ENCODE results near the gene SLCO2A1.

SLCO2A1 gene

DNA sequence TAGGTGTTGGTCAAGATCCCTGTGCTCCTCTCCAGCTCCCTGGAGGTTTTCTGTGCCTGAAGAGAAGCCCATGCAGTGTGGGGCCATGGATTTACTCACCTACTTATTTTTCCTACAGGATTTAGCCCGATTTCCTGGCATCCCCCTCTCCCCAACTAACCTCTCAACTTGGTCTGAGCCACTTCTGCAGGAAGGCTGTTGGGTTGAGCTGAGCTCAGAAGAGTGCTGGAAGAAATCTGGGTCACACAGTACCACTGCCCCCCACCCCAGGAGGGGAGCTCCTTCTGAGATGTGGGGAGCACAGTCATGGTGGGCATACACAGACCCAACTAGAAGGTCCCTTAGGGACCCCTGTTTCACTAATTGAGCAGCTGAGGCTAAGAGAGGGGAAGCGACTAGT, 34.4 kb upstream of the SLCO2A1 start:
- H3K4me1 ChIP-seq (ENCODE audit: low read depth, poor library complexity, severe bottlenecking), result no peaks in the 10 kb centered on the region
- no peak overlapping the region for H3K9ac ChIP-seq
- TF ChIP-seq, protein P1, sequence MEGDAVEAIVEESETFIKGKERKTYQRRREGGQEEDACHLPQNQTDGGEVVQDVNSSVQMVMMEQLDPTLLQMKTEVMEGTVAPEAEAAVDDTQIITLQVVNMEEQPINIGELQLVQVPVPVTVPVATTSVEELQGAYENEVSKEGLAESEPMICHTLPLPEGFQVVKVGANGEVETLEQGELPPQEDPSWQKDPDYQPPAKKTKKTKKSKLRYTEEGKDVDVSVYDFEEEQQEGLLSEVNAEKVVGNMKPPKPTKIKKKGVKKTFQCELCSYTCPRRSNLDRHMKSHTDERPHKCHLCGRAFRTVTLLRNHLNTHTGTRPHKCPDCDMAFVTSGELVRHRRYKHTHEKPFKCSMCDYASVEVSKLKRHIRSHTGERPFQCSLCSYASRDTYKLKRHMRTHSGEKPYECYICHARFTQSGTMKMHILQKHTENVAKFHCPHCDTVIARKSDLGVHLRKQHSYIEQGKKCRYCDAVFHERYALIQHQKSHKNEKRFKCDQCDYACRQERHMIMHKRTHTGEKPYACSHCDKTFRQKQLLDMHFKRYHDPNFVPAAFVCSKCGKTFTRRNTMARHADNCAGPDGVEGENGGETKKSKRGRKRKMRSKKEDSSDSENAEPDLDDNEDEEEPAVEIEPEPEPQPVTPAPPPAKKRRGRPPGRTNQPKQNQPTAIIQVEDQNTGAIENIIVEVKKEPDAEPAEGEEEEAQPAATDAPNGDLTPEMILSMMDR (conservative IDR thresholded peaks at IDR 0.05; ENCODE audit: low read depth, low read length), result no peak
- H3K79me2 ChIP-seq (ENCODE audit: insufficient read depth, low read depth), result no peaks in the 10 kb centered on the region
- no peaks in the 10 kb centered on the region for H4K20me1 ChIP-seq (ENCODE audit: insufficient read depth)
- H3K4me3 ChIP-seq (IDR thresholded peaks at IDR 0.05; ENCODE audit: insufficient read depth, low read depth, low read length), result no peak overlapping the region
- H3K27ac ChIP-seq, result no peak overlapping the region
- no peaks in the 10 kb centered on the region for H3K27me3 ChIP-seq (ENCODE audit: insufficient read depth, low read depth)
- H3K36me3 ChIP-seq (ENCODE audit: insufficient read depth), result no peaks in the 10 kb centered on the region
- no peak overlapping the region for H3K4me2 ChIP-seq
- no peak overlapping the region for H2AFZ ChIP-seq (ENCODE audit: low read depth)

DNA sequence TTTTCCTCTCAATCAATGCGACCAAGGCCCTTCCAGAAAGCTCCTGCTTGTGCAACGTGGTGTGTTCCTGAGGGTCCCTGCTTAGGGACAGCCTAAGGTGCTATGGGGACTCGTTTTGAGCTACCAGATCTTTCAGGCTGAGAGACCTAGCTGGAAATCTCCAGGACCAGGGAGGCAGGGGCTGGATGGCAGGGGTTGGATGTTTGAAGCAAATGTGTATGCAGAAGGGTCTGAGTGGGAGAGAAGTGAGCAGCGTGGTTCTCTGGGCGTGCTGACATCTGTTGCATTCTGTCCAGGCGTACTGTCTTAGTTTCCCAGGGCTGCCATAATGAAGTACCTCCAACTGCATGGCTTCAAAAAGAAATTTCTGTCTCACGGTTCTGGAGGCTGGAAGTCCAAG, 31.7 kb upstream of the SLCO2A1 start:
- H3K4me1 ChIP-seq (ENCODE audit: low read depth, poor library complexity, severe bottlenecking), result no peaks in the 10 kb centered on the region
- no peaks in the 10 kb centered on the region for H3K36me3 ChIP-seq (ENCODE audit: insufficient read depth)
- no peak overlapping the region for H3K4me3 ChIP-seq (IDR thresholded peaks at IDR 0.05; ENCODE audit: insufficient read depth, low read depth, low read length)
- H3K9ac ChIP-seq, result no peak overlapping the region
- no peaks in the 10 kb centered on the region for H4K20me1 ChIP-seq (ENCODE audit: insufficient read depth)
- H3K27ac ChIP-seq, result no peak overlapping the region
- no peak overlapping the region for H3K4me2 ChIP-seq
- TF ChIP-seq, protein P1 (conservative IDR thresholded peaks at IDR 0.05; ENCODE audit: low read depth, low read length), result no peak
- no peaks in the 10 kb centered on the region for H3K79me2 ChIP-seq (ENCODE audit: insufficient read depth, low read depth)
- no peaks in the 10 kb centered on the region for H3K27me3 ChIP-seq (ENCODE audit: insufficient read depth, low read depth)
- no peak overlapping the region for H2AFZ ChIP-seq (ENCODE audit: low read depth)

DNA sequence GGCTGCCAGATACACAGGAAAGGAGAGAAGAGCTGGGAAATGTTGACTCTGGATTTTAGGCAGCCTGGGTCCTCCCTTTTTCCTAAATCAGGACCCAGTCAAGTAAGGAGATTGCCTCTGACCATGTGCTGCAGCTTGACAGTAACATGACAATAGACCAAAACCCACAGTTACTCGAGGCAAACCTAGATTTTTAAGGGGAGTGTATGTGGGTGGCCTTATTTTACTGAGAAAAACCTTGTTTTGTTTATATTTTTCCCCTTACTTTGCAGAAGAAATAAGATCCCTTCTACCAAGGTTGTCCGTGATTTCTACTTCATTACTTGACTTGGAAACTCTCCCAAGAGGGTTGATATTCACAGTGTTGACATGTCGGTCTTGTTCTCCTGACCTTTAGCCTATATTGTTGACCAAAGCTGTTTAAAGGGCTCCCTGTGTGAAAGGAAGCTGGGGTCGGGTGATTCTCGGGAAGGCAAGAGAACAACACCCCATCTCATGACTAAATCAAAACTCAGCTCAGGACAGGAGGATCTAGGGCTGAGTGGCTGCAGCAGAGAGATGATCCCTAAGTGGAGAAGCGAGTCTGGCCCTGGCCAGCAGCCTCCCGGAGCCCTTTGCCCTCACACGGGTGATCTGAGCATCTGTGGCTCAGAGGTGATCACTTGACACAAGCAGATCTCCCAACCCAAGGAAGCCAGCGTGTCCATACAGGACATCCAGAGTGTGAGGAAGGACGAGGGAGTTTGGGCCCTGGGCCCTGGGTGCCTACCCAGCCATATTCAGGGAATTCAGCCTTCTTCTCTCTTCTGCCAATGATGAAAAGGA, 31.0 kb upstream of the SLCO2A1 start:
- Histone ChIP-seq H3K4me3 (IDR thresholded peaks at IDR 0.05; ENCODE audit: insufficient read depth, low read depth, low read length) (no peak overlapping the region), H3K27me3 (ENCODE audit: insufficient read depth, low read depth) (no peaks in the 10 kb centered on the region), H3K4me1 (ENCODE audit: low read depth, poor library complexity, severe bottlenecking) (no peaks in the 10 kb centered on the region), H2AFZ (ENCODE audit: low read depth) (no peak overlapping the region), H3K79me2 (ENCODE audit: insufficient read depth, low read depth) (no peaks in the 10 kb centered on the region), H3K4me2 (no peak overlapping the region), H3K27ac (no peak overlapping the region), H3K9ac (no peak overlapping the region), H4K20me1 (ENCODE audit: insufficient read depth) (no peaks in the 10 kb centered on the region), H3K36me3 (ENCODE audit: insufficient read depth) (no peaks in the 10 kb centered on the region)
- TF ChIP-seq, protein P1 (conservative IDR thresholded peaks at IDR 0.05; ENCODE audit: low read depth, low read length), result no peak

DNA sequence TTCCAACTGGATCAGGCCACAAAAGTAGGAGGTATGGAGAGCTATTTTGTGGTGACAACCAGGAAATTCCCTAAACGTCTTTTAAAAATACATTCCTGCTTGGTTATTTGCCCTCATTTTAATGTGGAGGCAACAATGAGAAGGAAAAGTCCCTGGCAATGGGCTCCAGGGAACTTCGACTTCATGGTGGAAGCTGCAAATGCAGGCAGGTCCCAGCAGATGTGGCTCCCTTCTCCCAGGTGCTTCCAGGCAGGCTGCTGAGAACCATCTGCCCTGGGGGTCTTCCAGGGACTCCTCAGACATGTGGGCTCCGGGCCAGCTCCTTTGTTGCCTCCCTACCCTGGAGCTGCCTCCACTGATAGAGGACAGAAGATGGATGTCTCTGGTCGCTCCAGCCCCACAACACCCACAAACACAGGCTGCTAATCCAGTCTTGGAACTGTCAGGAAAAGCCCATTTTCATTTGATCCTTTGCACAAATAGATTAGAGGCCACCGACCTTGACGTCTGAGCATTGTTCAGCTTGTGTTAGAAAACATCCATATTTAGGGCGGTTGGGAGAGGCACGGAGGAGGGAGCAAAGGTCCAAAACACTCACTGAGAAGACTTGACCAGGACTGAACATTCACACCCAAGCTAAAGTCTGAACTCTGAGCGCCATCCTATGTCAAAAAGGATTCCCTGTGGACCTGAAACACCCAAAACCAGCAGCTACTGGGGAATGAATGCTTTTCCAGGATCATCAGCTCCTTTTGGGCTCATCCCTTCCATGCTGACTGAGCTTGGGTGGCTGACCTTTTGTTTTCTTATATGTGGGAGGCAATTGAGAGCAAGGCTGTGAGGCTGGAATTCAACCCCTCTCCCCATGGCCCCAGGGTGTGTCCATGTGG, 30.2 kb upstream of the SLCO2A1 start:
- TF ChIP-seq, protein P1 (conservative IDR thresholded peaks at IDR 0.05; ENCODE audit: low read depth, low read length), result no peak
- no peak overlapping the region for H3K27ac ChIP-seq

More for the DNA sequence above, 30.2 kb upstream of the SLCO2A1 start:
- H3K4me1 ChIP-seq (ENCODE audit: low read depth, poor library complexity, severe bottlenecking), result no peaks in the 10 kb centered on the region
- H4K20me1 ChIP-seq (ENCODE audit: insufficient read depth), result no peaks in the 10 kb centered on the region
- H3K4me2 ChIP-seq, result no peak overlapping the region
- no peaks in the 10 kb centered on the region for H3K27me3 ChIP-seq (ENCODE audit: insufficient read depth, low read depth)
- H3K36me3 ChIP-seq (ENCODE audit: insufficient read depth), result no peaks in the 10 kb centered on the region
- H2AFZ ChIP-seq (ENCODE audit: low read depth), result no peak overlapping the region
- no peak overlapping the region for H3K9ac ChIP-seq
- H3K4me3 ChIP-seq (IDR thresholded peaks at IDR 0.05; ENCODE audit: insufficient read depth, low read depth, low read length), result no peak overlapping the region
- H3K79me2 ChIP-seq (ENCODE audit: insufficient read depth, low read depth), result no peaks in the 10 kb centered on the region

All from KMS-11 (cell line).